GM19468 (cell line): Measurements from ENCODE around the gene ANO7.
"Not testable (repeated sequence)": the region's sequence is repeated elsewhere in the genome, so short reads cannot be mapped to it uniquely, and the experiment has no call there.

Experiments used
- ATAC-seq: cut with Tn5 transposase; IDR thresholded peaks from one replicate; pipeline ENCODE4 v1.9.1; 2021; ENCODE audit warnings: mild to moderate bottlenecking, moderate library complexity, moderate number of reproducible peaks; ENCODE audit not compliant: unreplicated experiment; ENCODE audit errors: extremely low read depth

Gene ANO7

GRCh38 chr2:241187918-241188234 lies 601 bp upstream of the ANO7 start:
- ATAC-seq, result no peak

GRCh38 chr2:241189093-241189855 lies 797 bp downstream of the ANO7 start:
- no peak for ATAC-seq

GRCh38 chr2:241189856-241190201 lies 1.4 kb downstream of the ANO7 start:
- no peak for ATAC-seq

GRCh38 chr2:241190291-241190981 lies 2.0 kb downstream of the ANO7 start:
- no peak for ATAC-seq

DNA sequence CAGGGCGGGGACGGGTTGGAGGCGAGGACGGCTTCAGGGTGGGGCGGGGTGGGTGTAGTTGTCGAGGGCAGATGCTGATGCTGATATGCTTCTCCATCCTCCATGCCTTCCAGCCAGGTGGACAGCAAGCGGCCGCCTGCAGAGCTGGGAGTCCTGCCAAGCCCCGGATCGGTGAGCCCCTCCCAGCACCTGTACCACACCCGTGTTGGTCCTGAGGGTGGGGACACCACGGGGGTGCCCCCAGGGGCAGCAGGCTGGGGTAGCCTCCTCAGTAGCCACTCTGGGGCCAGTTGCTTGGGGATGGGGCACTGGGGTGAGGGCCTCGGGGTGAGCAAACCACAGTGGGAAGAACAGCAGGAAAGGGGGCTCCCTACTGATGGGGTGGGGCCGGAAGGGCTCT lies 2.6 kb downstream of the ANO7 start:
- no peak for ATAC-seq

DNA sequence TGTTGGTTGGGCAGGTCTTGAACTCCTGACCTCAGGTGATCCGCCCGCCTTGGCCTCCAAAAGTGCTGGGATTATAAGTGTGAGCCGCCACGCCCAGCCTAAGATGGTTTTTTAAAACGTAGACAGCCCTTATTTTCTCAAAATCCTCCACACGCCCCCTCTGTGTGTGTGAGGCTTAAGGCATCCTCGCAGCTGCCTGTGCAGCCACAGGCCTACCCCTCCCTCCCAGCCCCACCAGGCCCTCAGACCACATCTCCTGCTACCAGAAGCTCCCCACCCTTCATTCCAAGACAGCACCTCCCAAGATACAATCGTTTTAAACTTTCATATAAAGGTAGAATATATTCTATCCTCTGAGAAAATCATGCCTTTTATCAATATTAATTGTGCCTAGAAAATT lies 4.8 kb downstream of the ANO7 start:
- no peak for ATAC-seq

- no peak for ATAC-seq
These were observed 6.3 kb downstream of the ANO7 start for GRCh38 chr2:241194811-241195210.

GRCh38 chr2:241195506-241196130 lies 7.1 kb downstream of the ANO7 start:
- no peak for ATAC-seq

DNA sequence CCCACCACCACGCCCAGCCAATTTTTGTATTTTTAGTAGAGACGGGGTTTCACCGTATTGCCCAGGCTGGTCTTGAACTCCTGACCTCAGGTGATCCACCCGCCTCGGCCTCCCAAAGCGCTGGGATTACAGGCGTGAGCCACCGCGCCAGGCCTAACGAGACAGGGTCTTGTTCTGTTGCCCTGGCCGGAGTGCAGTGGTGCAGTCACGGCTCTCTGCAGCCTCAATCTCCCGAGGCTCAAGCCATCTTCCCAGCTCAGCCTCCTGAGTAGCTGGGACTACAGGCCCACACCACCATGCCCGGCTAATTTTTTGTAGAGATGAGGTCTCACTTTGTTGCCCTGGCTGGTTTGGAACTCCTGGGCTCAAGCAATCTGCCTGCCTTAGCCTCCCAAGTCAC lies 8.8 kb downstream of the ANO7 start:
- ATAC-seq, result not testable (repeated sequence)

DNA sequence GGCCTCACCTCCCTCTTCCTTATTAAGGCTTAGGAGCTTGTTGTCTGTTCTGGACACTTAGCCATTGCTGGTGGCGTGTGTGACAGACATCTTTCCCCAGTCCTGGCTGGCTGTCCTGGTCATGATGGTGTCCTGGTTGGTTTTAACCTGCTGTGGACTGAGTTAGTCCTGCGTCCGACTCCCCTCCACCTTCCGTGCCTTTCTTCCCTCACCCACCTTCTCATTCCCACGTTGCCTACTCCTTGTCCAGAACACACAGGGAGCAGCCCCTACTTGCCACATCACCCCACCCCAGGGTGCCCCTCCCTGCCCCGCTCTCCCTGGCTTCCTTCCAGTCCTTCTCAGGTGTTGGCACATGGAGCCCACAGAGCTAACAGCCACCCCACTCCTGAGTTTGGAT lies 9.5 kb downstream of the ANO7 start:
- ATAC-seq, result no peak

DNA sequence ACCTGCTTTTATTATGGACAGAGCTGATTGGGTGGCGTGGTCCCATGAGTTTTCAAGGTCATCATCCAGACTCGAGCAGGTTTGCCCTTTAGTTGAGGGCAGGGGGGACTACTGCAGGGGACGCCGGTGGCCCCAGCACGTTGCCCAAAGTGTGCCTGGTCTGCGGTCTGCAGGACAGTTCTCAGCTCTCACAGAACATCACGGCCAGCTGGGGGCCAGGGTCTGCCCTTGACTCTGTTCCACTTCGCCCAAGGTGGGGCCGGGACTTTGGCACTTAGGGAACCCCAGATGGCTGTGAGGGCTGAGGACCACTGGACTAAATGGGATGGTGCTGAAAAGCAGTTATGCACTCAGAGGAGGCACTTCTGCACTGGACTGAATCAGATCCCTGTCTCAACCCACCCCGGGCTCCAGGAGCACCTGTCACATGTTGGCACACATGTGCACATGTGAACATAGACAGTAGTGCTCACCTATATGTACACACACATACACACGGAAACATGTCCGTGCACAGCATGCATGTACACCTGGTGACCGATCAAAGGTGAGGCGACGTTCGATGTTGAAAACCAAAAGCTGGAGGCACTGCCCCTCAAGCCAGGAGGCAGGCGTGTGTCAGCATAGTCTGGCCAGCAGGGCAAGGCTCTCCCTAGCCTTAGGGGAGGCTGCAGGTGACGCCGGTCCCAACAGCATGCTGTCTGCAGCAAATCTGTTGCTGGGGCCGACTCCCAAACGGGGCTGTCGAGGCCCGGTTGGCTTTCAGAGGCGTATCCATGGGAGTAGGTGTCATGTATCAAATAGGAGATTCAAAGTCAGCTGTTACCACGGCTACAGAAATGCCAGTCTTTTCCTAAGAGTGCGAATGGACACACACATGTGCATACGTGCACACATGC lies 10.2 kb downstream of the ANO7 start:
- ATAC-seq, result no peak

DNA sequence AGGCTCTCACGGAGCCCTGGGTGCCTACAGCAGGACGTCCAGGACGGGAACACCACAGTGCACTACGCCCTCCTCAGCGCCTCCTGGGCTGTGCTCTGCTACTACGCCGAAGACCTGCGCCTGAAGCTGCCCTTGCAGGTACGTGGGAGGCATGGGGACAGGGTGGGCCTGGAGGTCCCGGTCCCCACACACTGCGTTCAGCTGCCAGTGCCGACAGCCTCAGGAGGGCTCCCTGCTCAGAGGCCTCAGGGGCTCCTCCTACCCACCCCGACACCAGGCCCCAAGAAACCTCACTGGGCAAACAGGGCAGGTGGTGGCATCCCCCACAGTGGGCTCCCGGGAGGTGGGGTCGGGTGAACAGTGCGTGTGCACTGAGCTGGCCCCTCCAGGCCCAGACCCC lies 10.8 kb downstream of the ANO7 start:
- no peak for ATAC-seq

DNA sequence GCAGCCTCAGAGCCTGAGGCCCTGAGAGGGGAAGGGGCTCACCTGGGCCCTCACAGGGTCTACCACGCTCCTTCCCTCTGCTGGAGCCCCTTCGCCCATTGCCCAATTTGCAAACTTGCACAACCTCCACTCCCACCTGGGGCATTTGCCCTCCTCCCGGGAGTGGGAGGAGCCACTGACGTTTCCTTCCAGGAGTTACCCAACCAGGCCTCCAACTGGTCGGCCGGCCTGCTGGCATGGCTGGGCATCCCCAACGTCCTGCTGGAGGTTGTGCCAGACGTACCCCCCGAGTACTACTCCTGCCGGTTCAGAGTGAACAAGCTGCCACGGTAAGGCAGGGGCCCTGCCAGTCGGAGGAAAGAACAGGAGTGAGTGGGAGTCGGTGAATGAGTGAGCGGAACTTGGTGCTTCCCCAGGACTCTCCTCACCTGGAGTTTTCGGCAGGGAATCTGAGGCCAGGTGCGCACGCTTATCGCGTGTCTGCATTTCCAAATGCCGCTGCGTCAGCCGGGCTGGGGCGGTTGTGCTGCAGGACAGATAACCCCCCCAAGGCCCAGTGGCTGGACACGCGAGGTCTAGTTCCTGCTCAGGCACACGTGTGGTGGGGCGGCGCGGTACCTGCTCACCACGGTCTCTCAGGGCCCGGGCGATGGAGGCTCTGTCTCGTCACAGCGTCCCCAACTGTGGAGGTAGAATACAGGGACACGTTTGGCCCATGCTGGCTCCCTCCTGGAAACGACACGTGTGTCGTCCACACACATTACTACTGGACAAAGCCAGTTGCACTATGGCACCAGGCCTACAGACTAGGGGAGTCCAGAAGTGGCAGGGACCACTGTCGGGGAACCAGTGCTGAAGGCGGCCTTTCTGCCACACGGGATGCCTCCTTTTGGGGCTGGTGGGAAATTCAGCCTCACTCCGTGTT lies 11.7 kb downstream of the ANO7 start:
- no peak for ATAC-seq

- no peak for ATAC-seq
These were observed 12.4 kb downstream of the ANO7 start for GRCh38 chr2:241200822-241201395.

GRCh38 chr2:241201445-241202267 lies 13.2 kb downstream of the ANO7 start:
- no peak for ATAC-seq

- no peak for ATAC-seq
These were observed 13.8 kb downstream of the ANO7 start for GRCh38 chr2:241202268-241202585.

GRCh38 chr2:241202681-241203080 lies 14.2 kb downstream of the ANO7 start:
- no peak for ATAC-seq

DNA sequence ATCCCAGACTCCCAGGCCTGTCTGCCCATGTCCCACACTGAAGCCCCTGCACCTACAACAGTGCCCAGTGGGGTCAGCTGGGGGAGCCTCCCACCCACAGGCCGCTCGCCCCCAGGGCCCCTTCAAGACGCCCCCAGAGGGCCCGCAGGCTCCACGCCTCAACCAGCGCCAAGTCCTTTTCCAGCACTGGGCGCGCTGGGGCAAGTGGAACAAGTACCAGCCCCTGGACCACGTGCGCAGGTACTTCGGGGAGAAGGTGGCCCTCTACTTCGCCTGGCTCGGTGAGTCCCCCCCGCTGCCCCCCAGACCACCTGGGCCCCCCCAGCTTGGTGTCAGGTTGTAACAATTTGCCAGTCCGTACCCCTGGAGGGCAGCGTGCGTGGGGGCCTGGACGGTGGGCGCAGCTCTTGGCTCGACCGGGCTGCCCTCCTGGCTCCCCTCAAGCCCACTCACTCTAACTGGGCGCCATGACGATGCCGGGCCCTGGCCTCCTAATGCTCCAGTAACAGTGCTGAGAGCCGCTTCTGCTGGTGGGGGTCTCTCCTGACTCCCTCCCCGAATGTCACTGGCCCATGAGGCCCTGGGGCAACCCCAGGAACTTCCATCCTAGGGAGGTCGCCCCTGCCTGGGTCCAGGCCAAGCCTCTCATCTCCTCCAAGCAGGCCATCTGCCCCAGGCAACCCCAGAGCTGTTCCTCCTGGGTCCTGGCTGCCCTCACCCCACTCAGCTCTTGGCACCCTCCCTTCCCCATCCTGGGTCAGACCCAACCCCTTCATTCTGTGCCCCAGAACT lies 14.9 kb downstream of the ANO7 start:
- no peak for ATAC-seq
